Retinal pigment epithelial cell (primary cell): ENCODE results near the gene SNAPC4.

ENCODE experiments used
- DNase-seq: peaks from one replicate; pipeline ENCODE4 v3.0.0-alpha.2; 2010; ENCODE audit warnings: low read depth
- H3K4me3 ChIP-seq: 2 replicates; pipeline ENCODE4 v1.5.1; 2011; ENCODE audit warnings: mild to moderate bottlenecking, low read length, control low read depth, moderate library complexity
- TF ChIP-seq, protein P1 (sequence below): conservative IDR thresholded peaks from 2 replicates; pipeline ENCODE4 v1.5.1; 2011; ENCODE audit warnings: low read depth, low read length, control low read depth, inconsistent platforms

The SNAPC4 gene

DNA sequence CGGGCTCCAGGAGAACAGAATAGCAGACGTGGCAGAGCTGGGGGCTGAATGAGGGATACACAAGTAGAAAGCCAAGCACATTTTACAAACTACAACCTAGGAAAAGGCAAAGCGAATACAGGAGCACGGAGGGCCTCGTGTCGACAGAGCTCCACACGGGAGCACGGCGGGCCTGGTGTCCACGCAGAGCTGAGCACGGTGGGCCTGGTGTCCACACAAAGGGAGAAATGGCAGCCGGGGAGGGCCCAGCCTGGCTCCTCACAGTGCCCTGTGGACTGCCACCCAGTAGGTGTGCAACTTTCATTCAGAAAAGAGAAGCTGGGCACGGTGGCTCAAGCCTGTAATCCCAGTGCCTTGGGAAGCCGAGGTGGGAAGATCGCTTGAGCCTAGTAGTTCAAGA, 43.1 kb upstream of the SNAPC4 start:
- TF ChIP-seq, protein P1, sequence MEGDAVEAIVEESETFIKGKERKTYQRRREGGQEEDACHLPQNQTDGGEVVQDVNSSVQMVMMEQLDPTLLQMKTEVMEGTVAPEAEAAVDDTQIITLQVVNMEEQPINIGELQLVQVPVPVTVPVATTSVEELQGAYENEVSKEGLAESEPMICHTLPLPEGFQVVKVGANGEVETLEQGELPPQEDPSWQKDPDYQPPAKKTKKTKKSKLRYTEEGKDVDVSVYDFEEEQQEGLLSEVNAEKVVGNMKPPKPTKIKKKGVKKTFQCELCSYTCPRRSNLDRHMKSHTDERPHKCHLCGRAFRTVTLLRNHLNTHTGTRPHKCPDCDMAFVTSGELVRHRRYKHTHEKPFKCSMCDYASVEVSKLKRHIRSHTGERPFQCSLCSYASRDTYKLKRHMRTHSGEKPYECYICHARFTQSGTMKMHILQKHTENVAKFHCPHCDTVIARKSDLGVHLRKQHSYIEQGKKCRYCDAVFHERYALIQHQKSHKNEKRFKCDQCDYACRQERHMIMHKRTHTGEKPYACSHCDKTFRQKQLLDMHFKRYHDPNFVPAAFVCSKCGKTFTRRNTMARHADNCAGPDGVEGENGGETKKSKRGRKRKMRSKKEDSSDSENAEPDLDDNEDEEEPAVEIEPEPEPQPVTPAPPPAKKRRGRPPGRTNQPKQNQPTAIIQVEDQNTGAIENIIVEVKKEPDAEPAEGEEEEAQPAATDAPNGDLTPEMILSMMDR = no peak
- H3K4me3 ChIP-seq = no peak overlapping the region

GRCh38 chr9:136442265-136442664, 42.3 kb upstream of the SNAPC4 start:
- DNase-seq = no peak

More for the DNA sequence above, 43.1 kb upstream of the SNAPC4 start:
- no peak for DNase-seq

GRCh38 chr9:136441681-136442245, 41.8 kb upstream of the SNAPC4 start:
- H3K4me3 ChIP-seq = no peak overlapping the region
- no peak for DNase-seq

More at GRCh38 chr9:136442265-136442664, 42.3 kb upstream of the SNAPC4 start:
- no peak overlapping the region for H3K4me3 ChIP-seq
- TF ChIP-seq, protein P1 = no peak

DNA sequence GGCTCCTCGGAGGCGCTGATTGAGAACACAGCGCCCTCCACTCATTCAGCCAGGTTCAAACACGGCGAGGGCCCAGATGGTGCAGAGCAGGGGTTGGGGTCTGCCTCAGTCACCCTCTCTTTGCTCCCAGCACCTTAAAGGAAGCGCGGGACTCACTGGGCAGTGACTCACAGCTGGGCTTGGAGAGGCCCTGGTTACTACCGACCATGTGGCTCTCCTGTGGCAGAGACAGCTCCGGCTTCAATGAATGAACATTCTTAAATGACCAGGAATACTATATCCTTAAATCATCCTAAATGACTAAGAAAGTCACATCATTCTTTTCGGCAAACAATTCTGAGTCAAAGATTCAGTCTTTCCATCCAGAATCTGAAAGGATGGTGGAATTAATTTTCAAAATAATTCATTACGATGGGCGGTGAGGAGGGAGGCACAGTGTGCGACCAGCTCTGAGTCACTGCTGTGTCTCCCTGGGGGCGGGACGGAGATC, 41.3 kb upstream of the SNAPC4 start:
- no peak for DNase-seq
- H3K4me3 ChIP-seq = no peak overlapping the region
- TF ChIP-seq, protein P1 = no peak

More at GRCh38 chr9:136441681-136442245, 41.8 kb upstream of the SNAPC4 start:
- TF ChIP-seq, protein P1 = no peak

DNA sequence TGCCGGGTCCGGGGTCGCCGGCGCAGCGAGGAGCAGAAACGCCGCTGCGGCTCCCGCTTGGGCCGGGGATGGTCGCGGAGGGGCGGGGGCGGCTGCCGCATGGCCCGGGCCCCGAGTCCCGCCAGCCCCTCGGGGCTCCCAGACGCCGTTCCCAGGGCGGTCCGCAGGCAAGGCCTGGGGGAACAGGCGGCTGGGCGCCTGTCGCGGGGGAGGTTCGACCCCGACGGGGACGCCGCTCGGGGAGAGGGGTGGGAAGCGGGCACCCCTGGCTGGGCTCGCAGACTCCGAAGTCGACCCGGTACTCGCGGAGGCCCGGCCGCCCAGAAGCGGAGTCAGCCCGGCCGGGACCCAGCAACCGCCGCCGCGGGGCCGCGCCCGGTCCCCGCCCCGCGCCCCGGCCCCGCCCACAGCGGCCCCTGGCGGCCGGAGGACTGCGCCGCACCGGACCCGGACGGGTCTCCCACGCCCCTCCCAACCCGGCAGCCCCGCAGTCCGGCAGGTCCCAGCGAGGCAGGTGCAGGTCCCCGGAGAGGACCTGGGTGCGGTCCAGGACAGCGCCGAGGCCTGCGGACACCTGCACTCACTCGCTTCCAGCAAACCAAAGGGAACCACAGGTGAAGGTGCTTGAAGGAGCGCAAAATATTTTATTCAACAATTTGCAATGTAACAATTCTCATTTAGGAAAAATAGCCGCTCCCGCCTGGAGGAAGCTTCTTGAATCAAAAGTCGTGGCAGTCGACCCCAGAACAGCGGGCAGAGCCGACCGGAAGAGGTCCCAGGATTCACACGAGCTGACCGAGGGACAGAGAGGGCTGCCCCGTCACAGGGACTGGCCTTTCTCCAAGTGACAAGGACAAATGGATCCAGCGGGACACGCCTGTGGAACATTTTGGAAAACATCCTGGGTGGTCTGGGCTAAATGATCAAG, 39.8 kb upstream of the SNAPC4 start, which contains the start of gene INPP5E:
INPP5E (minus strand) TSS at position 365 of the 928 bp plus-strand sequence. CDS start 426 bp downstream, outside the sequence.
- TF ChIP-seq, protein P1 = peak; percentile 48
- no peak for DNase-seq
- peak within 1 kb of the TSS; percentile 68 for H3K4me3 ChIP-seq

DNA sequence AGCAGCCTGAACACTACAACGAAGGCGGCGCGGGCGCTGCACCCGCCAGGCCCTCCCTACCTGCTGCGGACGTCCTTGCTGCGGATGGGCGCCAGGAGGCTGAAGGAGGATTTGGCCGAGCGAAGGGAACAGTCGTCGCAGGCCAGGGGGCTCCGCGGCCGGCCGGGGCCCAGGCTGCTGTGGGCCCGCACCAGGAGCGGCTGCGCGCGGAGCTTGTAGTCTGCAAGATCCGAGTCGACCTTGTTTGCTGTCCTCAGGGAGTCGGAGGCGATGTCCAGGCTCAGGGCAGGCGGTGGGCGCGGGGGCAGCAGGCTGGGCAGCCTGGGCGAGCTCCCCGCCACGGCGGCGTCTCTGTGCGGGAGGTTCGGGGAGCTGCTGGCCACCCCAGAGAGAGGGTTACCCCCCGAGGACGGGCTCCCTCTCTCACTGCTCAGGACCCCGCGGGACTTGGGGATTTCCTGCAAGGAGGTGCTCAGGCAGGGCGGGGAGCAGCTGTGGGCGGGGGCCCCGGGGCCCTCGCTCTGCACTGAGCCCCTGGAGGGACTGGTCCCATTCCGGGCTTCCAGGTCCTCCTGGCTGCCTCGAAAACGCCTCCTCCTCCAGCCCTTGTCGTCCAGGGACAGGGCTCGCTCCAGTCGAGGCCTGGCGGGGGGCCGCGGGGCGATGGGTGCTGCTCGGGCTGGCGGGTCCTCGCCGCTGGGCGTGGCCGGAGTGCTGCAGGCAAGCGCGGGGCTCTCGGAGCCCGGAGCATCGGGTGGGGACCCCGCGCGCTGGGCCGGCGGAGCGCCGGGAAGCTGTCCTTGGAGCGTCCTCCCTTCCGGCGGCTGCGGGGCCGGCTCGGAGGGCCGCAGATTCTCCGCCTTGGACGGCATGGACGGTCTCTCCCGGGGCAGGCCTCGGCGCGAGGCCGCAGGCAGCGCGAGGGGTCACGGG, 38.8 kb upstream of the SNAPC4 start:
- TF ChIP-seq, protein P1 = no peak
- H3K4me3 ChIP-seq = peak overlapping the region; percentile 68
- DNase-seq = no peak
